Stimulated activated naive CD8-positive, alpha-beta T cell treated with anti-CD3 and anti-CD28 coated beads, Interleukin-15, Interleukin-2, amounts not matched to agents 100 ng/mL and 50 ng/mL, for 24 hours (primary cell): ENCODE results near the gene CCN2.

Experiments
- H3K27ac Mint-ChIP-seq: one replicate; pipeline ENCODE4 v1.8.0; 2021; ENCODE audit warnings: mild to moderate bottlenecking, mixed read lengths
- H3K27me3 Mint-ChIP-seq: one replicate; pipeline ENCODE4 v1.8.0; 2021; ENCODE audit warnings: mixed read lengths
- H3K36me3 Mint-ChIP-seq: one replicate; pipeline ENCODE4 v1.8.0; 2021; ENCODE audit warnings: low read depth, mixed read lengths
- H3K4me1 Mint-ChIP-seq: one replicate; pipeline ENCODE4 v1.8.0; 2021; ENCODE audit warnings: low read depth, mixed read lengths
- H3K4me3 Mint-ChIP-seq: one replicate; pipeline ENCODE4 v1.8.0; 2021; ENCODE audit warnings: mild to moderate bottlenecking, mixed read lengths
- H3K9me3 Mint-ChIP-seq: one replicate; pipeline ENCODE4 v1.8.0; 2021; ENCODE audit warnings: mixed read lengths

CCN2 gene

DNA sequence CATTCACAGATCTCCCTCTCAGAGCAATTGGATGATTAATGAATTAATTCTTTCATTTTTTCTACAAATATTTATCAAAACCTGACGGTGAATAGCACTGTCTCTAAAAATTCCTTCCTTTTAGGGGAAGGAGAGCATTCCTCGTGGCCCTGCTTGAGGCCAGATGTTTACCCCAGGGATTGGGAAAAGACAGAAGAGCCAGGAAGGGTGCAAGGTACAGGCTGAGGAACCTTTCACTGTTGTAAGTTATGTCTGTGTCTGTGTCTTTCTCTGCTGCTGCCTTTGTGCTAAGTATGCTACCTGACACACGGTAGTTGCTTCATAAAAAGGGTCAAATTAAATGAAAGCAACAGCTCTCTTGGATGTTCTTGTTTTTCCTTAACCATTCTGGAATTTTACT, 27.4 kb upstream of the CCN2 start:
- H3K36me3 Mint-ChIP-seq, result no peaks in the 10 kb centered on the region
- H3K27me3 Mint-ChIP-seq, result peaks cover 8% of the 10 kb centered on the region
- H3K4me1 Mint-ChIP-seq, result no peaks in the 10 kb centered on the region
- H3K27ac Mint-ChIP-seq, result no peak overlapping the region
- no peak overlapping the region for H3K4me3 Mint-ChIP-seq
- no peaks in the 10 kb centered on the region for H3K9me3 Mint-ChIP-seq

DNA sequence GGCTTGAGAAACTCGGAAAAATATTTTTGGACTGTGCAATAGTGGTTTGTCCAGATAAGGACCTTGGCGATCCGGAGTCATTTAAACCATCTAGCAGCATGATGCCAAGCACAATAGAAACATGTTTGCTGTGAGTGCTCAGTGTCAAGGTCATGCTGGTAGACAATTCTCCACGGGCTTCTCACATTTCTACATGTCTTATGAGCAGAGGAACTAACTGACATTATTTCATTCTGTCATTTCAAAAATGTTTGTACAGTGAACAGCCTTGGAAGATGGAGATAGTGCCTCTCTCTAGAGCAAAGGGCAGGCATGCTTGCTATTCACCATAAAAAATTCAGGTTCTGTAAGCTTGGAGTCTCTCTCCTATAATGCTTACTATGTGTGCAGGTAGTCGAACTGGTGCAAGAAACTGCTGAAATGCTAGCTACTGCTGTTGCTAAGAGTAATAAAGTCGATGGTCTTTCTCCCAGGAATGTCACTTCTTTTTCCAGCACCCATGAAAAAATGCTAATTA, 25.4 kb upstream of the CCN2 start:
- Mint-ChIP-seq H3K4me3 (no peak overlapping the region), H3K27ac (no peak overlapping the region), H3K27me3 (peaks cover 8% of the 10 kb centered on the region), H3K36me3 (no peaks in the 10 kb centered on the region), H3K4me1 (no peaks in the 10 kb centered on the region), H3K9me3 (no peaks in the 10 kb centered on the region)

DNA sequence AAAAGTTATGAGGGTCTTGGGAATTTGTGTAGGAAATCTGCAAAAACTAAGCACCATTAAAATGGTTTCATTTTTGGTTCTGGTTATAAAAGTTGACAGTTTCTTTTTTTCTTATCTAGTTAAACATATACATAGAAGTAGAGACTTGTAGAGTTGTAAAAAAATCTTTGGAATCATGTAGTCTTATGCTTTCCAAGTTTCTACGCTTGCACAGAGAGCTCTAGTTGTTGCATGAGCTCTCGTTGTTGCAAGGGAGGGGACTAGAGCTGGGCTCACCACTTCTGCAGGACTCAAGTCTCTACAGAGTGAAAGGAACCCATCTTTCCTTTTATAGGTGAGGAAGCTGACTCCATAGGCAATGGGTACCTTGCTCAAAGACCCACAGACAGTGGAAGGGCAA, 21.6 kb upstream of the CCN2 start:
- Mint-ChIP-seq H3K27me3 (peaks cover 4% of the 10 kb centered on the region), H3K36me3 (no peaks in the 10 kb centered on the region), H3K4me3 (no peak overlapping the region), H3K27ac (no peak overlapping the region), H3K4me1 (no peaks in the 10 kb centered on the region), H3K9me3 (no peaks in the 10 kb centered on the region)

DNA sequence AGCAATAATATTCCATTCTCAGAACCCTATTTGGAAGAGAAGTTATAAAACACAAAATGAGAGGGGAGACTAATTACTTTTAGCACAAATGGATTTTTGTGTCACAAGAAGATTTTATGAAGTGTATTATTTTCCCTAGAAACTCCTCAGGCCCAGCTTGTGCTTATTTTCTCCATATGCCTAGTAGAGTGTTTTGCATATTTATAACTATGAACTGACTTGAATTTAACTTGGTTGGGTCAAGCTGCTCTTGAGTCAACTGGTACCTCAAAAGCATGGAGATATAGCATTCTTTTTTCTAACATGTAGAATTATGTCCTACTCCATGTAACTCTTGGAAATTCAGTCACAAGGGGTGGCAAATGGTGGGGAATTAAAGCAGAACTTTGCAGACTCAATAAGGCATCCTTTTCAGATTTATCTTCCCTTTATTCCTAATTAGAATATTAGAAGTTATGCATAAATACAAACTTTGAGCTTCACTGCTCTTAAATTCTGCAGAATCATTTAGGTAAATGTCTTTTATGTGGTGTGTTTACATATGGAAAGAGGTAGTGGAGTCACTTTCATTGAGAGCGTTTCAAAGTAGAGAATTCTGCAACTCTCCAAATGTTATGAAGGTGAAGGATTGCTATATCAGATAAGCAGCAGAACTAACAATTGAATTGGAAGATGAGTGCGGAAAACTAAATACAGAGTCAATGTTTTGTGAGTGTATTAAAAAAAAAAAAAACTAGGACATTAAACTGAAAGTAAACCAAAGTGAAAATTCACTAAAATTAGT, 19.1 kb upstream of the CCN2 start:
- Mint-ChIP-seq H3K27ac (no peak overlapping the region), H3K4me1 (no peaks in the 10 kb centered on the region), H3K27me3 (peaks cover 2% of the 10 kb centered on the region), H3K4me3 (no peak overlapping the region), H3K9me3 (no peaks in the 10 kb centered on the region), H3K36me3 (no peaks in the 10 kb centered on the region)

DNA sequence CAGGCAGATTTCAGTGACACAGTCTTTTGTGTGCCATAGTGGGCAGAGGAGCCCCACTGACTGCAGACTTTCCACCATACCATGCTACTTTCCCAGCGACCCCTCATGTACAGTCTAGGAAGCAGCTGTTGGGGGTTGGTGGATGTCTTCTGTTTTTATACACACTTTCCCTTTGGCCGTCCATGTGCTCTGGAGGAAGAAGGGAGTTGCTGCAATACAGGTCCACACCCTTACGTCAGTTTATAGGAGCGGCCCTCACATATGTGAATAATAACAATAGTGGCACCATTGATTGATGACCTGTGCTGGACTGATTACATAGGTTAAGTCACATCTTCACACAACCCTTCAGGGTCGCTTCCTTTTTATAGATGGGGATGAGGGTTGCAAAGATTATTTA, 17.5 kb upstream of the CCN2 start:
- Mint-ChIP-seq H3K4me3 (no peak overlapping the region), H3K36me3 (no peaks in the 10 kb centered on the region), H3K27ac (no peak overlapping the region), H3K4me1 (no peaks in the 10 kb centered on the region), H3K9me3 (no peaks in the 10 kb centered on the region), H3K27me3 (no peaks in the 10 kb centered on the region)

DNA sequence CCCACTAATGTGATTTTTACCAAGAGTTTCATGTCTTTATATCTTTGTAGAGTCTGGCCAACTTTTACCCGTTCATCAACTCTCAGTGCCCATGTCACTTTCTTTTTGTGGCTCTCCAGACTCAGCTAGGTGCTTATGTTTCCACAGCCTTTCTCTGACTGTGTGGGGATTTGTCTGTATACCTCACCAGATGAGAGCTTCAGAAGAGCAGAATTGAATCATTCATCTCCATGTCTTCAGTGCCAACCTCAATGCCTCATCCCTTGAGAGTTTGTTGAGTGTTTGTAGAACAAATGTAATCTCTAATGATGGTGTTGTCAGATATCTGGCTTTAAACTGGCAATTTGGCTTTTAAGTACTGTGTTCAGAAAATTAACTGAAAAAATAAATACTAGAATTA, 16.8 kb upstream of the CCN2 start:
- no peaks in the 10 kb centered on the region for H3K27me3 Mint-ChIP-seq
- no peak overlapping the region for H3K27ac Mint-ChIP-seq

DNA sequence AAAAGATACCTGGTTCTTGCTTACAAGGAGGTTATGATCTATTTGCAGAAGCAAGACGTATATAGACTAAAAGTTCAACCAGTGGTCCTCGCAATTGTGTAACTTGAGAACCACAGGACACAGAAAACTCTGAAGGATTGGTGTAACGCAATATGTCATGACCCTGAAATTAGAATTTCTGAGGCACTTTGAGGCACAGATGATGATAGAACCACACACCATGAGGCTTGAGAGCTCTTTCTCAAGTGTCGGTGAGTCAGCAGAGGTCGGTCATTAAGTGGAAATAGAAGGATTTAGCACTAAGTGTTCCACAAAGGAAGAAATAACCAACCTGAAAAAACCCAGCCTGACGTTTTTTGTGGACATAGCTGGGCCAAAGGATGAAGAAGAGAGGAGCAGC, 15.3 kb upstream of the CCN2 start:
- H3K4me1 Mint-ChIP-seq, result no peaks in the 10 kb centered on the region
- H3K9me3 Mint-ChIP-seq, result no peaks in the 10 kb centered on the region
- no peaks in the 10 kb centered on the region for H3K36me3 Mint-ChIP-seq
- H3K27me3 Mint-ChIP-seq, result no peaks in the 10 kb centered on the region
- H3K4me3 Mint-ChIP-seq, result no peak overlapping the region
- no peak overlapping the region for H3K27ac Mint-ChIP-seq

More for the DNA sequence above, 16.8 kb upstream of the CCN2 start:
- Mint-ChIP-seq H3K36me3 (no peaks in the 10 kb centered on the region), H3K9me3 (no peaks in the 10 kb centered on the region), H3K4me3 (no peak overlapping the region), H3K4me1 (no peaks in the 10 kb centered on the region)

DNA sequence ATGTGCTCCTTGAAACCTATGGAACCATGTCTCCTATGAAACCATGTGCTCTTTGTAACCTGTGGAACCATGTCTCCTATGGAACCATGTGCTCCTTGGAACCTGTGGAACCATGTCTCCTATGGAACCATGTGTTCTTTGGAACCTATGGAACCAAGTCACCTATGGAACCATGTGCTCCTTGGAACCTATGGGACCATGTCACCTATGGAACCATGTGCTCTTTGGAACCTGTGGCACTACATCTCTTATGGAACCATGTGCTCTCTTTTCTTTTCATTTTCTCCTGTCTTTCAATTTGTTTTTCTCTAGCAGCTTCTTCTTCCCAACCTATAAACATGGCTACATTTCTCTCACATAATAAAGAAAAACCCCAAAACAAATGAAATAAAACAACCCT, 11.9 kb upstream of the CCN2 start:
- Mint-ChIP-seq H3K9me3 (no peaks in the 10 kb centered on the region), H3K27me3 (no peaks in the 10 kb centered on the region), H3K27ac (no peak overlapping the region), H3K36me3 (no peaks in the 10 kb centered on the region), H3K4me3 (no peak overlapping the region), H3K4me1 (no peaks in the 10 kb centered on the region)

DNA sequence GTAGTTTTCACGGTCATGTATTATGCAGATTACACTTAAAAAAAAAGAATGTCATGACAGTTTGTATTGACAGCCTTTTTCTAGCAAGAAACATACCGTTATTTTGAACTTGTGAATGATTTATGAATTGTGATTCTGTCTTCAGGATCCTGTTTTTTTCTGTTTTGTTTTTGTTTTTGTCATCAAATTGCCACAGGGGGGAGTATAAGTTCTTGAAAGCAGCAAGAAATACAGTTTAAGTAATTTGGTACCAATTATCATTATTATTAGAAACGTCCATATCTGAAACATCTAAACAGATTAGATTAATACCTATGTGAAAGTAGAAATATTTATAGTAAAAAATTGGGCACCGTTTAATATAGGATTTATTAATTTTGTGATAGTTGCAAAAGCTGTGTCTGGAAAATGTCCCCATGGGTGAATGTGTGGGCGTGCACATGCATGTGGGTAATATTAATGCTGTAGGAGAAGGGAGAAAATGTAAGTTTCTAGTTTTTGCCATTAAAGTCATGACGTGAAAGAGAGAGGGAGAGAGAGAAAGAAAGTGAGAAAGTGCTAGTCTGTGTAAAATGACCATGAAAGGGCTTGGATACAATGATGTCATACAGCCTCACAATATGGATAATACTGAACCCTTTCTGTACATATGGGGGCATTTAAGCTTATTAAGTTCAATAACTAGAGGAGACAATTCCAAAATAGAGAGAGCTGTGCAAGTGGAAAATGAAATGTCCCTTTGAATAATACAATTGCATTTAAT, 9.4 kb upstream of the CCN2 start:
- Mint-ChIP-seq H3K36me3 (no peaks in the 10 kb centered on the region), H3K4me1 (no peaks in the 10 kb centered on the region), H3K9me3 (no peaks in the 10 kb centered on the region), H3K27ac (no peak overlapping the region), H3K4me3 (no peak overlapping the region), H3K27me3 (peaks cover 1% of the 10 kb centered on the region)

DNA sequence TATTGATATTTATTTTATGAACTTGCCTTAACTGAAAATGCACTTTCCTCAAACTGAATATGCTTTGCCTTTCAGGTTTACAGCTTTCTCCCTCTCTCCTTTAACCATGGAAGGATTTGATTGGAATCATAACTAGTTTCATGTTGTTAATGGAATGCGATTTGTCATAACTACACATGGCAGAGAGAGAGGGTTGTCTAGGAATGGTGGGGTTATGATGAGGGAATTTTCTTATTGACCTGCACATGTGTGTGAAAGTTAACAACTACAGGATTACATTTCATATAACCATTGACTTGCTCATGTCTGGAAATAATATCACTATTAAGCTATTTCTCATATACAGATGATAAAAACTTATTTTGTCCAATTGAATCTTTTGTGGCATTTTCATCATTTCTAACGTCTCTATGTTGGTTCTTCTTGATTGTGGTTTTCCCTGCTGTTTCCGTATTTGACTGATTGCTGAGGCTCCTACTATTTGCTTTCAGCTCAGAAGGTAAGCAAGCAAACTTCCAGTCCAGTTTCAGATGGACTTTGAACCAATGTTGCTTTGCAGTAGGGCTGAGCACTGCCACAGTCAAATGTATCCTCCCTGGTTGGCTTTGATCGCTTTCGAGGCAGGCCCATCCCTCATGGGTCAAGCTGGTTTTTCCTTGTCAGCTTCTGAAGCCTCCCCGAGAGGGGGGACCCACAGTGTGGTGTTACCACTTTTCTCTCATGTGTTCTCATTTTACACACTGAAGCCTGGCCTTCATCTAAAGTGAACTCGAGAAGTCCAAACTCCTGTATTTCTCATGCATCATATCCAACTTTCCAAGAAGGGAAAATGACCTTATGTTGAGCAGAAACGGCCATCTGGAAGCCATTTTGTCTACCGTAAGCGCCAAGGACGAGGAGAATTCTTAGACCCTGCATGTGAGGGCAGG, 7.6 kb upstream of the CCN2 start:
- no peak overlapping the region for H3K27ac Mint-ChIP-seq
- no peaks in the 10 kb centered on the region for H3K9me3 Mint-ChIP-seq

DNA sequence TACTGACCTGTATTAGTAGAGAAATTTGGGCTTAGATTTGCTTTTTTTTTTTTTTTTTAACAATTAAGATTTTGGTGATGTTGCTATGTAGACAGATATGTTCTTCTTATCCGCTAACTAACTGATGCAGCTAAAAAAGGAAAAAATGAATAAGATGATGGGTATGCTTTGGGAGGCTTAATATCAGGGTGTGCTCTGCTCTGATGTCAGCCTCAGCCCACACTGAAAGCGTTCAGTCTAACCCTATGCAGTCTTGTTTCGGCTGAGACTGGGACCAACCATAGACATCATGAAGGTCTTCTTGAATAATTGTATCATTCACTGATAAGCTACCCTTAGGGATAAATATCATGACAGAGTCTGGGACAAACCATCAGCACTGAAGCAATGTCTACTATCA, 6.9 kb upstream of the CCN2 start:
- no peaks in the 10 kb centered on the region for H3K36me3 Mint-ChIP-seq

More for the DNA sequence above, 7.6 kb upstream of the CCN2 start:
- Mint-ChIP-seq H3K4me3 (no peak overlapping the region), H3K27me3 (peaks cover 16% of the 10 kb centered on the region), H3K36me3 (no peaks in the 10 kb centered on the region), H3K4me1 (no peaks in the 10 kb centered on the region)

DNA sequence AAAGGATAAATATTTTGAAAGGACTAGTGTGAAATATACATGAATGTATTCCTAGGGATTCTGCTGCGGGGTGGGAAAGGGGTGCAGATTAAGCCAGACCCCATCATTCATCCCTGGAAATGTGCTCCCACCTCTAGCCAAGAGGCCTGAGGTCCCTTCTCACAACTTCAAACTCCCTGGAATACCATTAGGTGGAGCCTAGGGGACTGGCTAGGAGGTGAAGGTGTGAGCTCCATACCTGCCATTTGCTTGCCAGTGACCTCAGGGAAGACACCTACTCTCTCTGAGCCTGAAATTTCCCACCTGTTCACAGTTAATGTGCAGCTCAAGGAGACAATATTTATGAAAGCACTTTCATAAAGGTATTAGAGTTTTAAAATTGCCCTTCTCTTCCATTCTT, 4.7 kb upstream of the CCN2 start:
- Mint-ChIP-seq H3K9me3 (no peaks in the 10 kb centered on the region), H3K27ac (no peak overlapping the region), H3K27me3 (peaks cover 40% of the 10 kb centered on the region), H3K4me3 (no peak overlapping the region), H3K4me1 (no peaks in the 10 kb centered on the region), H3K36me3 (no peaks in the 10 kb centered on the region)

More for the DNA sequence above, 6.9 kb upstream of the CCN2 start:
- H3K4me3 Mint-ChIP-seq, result no peak overlapping the region
- no peaks in the 10 kb centered on the region for H3K9me3 Mint-ChIP-seq
- no peaks in the 10 kb centered on the region for H3K4me1 Mint-ChIP-seq
- H3K27me3 Mint-ChIP-seq, result peaks cover 21% of the 10 kb centered on the region
- no peak overlapping the region for H3K27ac Mint-ChIP-seq

DNA sequence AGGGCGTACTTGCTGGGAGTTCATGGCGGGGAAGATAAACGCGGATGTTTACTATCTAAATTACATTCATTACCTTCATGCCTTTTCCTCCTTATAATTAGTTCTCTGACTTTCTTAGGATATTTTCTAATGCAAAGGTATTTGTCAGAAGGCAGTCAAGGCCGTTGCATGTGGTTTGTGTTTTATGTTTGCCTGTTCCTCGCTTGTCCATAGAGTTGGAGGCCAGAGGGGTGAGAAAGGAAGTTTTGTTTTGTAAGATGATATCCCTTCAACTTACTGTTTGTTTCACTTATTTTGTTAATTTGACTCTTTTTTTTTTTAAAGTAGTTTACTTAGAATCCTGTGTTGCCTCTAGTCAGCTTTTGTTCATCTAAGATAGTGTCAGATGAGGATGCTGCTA, 4.0 kb upstream of the CCN2 start:
- no peak overlapping the region for H3K4me3 Mint-ChIP-seq
- no peaks in the 10 kb centered on the region for H3K9me3 Mint-ChIP-seq
- no peaks in the 10 kb centered on the region for H3K36me3 Mint-ChIP-seq
- H3K4me1 Mint-ChIP-seq, result peaks cover 2% of the 10 kb centered on the region
- H3K27ac Mint-ChIP-seq, result no peak overlapping the region
- peaks cover 44% of the 10 kb centered on the region for H3K27me3 Mint-ChIP-seq

DNA sequence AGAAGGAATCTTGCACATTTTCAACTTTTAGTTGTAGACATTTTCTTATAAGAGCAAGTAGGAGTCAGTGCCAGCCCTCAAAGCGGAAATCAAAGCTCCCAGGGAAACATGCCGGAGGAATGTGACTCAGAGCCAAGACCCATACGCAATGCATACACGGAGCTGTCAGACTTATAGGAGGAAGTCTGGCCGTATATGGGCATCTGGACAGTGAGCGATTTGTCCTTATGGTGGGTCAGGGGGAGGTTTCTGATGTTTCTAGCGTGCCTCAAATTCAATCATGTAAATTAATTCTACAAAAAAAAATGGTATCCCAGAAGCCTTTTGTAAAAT, 3.6 kb upstream of the CCN2 start:
- peaks cover 5% of the 10 kb centered on the region for H3K4me1 Mint-ChIP-seq
- H3K27me3 Mint-ChIP-seq, result peaks cover 48% of the 10 kb centered on the region
- H3K4me3 Mint-ChIP-seq, result no peak overlapping the region
- H3K36me3 Mint-ChIP-seq, result no peaks in the 10 kb centered on the region
- no peaks in the 10 kb centered on the region for H3K9me3 Mint-ChIP-seq
- H3K27ac Mint-ChIP-seq, result no peak overlapping the region
